Uterus (tissue), 4 donors: Measurements from ENCODE around the gene EFHC1. TPM values are rescaled to one million over a fixed set of nuclear protein-coding genes. Genes with fewer than 3 reads are reported as not detected.

ENCODE experiments used
- DNase-seq, 2 donors: peaks; one replicate each; pipeline ENCODE4 v3.0.0-alpha.2; 2019 to 2020
- H3K27ac ChIP-seq, 2 donors: fragments of 200-600 bp; sonication (generic); 1 replicate in 1 of 2; 2 replicates in 1 of 2; pipeline ENCODE4 v1.5.1; 2016 to 2018
- H3K27me3 ChIP-seq, 2 donors: fragments of 200-600 bp; sonication (generic); one replicate each; pipeline ENCODE4 v1.5.1; 2018 to 2019; ENCODE audit warnings: control low read depth in 1 of 2
- H3K36me3 ChIP-seq, 2 donors: fragments of 200-600 bp; sonication (generic); one replicate each; pipeline ENCODE4 v1.5.1; 2019; ENCODE audit warnings: control low read depth in 1 of 2
- H3K4me1 ChIP-seq, 2 donors: fragments of 200-600 bp; sonication (generic); one replicate each; pipeline ENCODE4 v1.5.1; 2018 to 2019; ENCODE audit warnings: control low read depth in 1 of 2
- H3K4me3 ChIP-seq, 2 donors: fragments of 200-600 bp; sonication (generic); 1 replicate in 1 of 2; 2 replicates in 1 of 2; pipeline ENCODE4 v1.5.1; 2018 to 2019; ENCODE audit warnings: mild to moderate bottlenecking in 1 of 2
- H3K9me3 ChIP-seq, 2 donors: fragments of 200-600 bp; sonication (generic); one replicate each; pipeline ENCODE4 v1.5.1; 2019; ENCODE audit warnings: control low read depth in 1 of 2
- POLR2A ChIP-seq, 2 donors: fragments of 450-650 bp; IDR thresholded peaks; one replicate each; pipeline ENCODE4 v1.6.1; 2016; ENCODE audit warnings: antibody characterized with exemption in 2 of 2, mild to moderate bottlenecking in 1 of 2, moderate library complexity in 1 of 2
- intact Hi-C: fragments of 100-400 bp; cut with DNase I; formaldehyde crosslinking; loops from one replicate; pipeline ENCODE4 v1.15.1; 2023; ENCODE audit warnings: low total_unique reads
- total RNA-seq, 4 donors: library from RNA; depleted of rRNA in 3 of 4; stranded (reverse); fragments of >200 nt in 3 of 4; gene quantifications; one replicate each; pipeline versions ENCODE4 v1.1.0 to v1.2.4, GENCODE V29; 2014 to 2023
- TF ChIP-seq, protein P1 (sequence below), 4 experiments: fragments of 200-600 bp in 2 of 4; fragments of 450-650 bp in 2 of 4; sonication (generic) in 2 of 4; IDR thresholded peaks; one replicate each; pipeline ENCODE4 v1.5.1; 2016 to 2019; ENCODE audit warnings: antibody characterized with exemption in 4 of 4, mild to moderate bottlenecking in 2 of 4, moderate library complexity in 1 of 4
- donor health status: DM: yes; HTN: yes; CAD: no.

Gene EFHC1
- total RNA-seq, 4 donors from 2014 or later: 15.6 to 63.0 (median 29.5) TPM

DNA sequence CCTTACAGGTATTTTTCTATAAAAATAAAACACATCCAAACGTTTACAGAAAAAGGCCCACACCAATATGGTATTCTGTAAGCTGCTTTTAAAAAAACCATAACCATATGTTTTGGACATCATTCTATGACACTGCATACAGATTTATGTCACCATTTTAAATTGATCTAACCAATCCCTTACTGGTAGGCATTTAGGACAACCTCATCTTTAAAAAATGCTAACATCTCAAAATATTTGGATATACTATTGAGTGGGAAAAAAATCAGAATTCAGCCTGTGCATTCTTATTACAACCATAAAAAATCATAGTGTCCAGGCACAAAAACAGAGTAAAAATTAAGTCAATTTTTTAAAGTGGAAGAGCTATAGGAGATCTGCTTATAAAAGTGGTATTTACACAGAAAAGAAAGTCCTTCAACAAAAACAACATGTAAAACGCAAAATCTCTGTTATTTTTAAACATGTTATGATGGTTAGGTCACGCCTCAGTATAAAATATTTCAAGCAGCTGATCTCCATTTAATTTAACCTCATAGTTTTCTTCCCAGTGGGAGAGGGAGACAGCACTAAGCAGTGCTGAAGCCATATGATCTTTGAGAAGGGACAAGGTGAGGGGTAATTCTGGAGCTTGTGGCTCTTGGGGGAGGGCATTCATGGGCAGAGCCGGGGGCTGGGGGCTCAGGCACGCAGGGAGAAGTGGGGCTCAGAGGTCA lies 135.5 kb downstream of the EFHC1 start:
- no peaks in the 10 kb centered on the region for H3K36me3 ChIP-seq
- peak overlapping the region; percentile 25 to 49 for H3K27ac ChIP-seq
- no peaks in the 10 kb centered on the region for H3K9me3 ChIP-seq
- intact Hi-C loops: no loop called here
- no peaks in the 10 kb centered on the region for H3K27me3 ChIP-seq
- H3K4me3 ChIP-seq: no peak overlapping the region
- no peak for DNase-seq
- peaks cover 0 to 14% of the 10 kb centered on the region in 2 donors for H3K4me1 ChIP-seq
- no peak for TF ChIP-seq POLR2A (IDR thresholded peaks at IDR 0.05)
- TF ChIP-seq, protein P1, sequence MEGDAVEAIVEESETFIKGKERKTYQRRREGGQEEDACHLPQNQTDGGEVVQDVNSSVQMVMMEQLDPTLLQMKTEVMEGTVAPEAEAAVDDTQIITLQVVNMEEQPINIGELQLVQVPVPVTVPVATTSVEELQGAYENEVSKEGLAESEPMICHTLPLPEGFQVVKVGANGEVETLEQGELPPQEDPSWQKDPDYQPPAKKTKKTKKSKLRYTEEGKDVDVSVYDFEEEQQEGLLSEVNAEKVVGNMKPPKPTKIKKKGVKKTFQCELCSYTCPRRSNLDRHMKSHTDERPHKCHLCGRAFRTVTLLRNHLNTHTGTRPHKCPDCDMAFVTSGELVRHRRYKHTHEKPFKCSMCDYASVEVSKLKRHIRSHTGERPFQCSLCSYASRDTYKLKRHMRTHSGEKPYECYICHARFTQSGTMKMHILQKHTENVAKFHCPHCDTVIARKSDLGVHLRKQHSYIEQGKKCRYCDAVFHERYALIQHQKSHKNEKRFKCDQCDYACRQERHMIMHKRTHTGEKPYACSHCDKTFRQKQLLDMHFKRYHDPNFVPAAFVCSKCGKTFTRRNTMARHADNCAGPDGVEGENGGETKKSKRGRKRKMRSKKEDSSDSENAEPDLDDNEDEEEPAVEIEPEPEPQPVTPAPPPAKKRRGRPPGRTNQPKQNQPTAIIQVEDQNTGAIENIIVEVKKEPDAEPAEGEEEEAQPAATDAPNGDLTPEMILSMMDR (IDR thresholded peaks at IDR 0.05): no peak

DNA sequence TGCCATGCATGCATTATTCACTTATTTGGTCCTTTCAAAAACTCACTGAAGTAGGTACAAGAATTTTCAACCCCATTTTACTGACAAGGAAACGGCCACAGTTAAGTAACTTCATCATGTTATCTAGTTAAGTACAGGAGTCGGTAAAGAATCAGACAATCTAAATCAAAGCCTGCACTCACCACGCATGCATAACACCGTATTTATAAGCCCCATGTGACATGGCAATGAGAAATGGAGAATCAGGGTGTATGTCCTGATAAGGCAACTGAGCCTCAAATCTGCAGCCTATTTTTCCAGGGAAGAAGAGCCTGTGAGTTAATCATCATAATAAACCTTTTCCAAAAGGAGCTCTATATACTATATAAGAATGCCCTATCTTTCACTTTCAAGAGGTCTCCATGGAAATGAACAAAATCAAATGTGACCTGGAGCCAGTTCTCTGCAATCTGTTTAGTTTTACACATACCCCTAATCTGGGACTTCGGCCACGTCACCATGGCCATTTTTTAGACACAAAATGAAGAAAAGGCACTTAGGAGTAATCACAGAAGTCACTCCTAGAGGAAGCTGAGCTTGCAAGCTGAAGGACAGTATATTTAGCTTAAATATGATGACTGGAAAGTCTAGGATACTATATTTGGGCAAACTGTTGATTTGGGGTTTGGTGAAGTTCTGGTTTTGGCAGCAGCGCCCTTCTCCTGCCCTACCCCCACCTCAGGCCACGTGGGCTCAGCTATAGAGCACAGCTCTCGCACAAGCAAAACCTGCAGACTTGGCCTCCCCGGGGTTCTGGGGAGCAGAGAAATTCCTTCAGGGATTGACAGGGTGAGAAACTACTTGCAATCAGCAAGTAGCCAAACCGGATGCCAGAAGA lies 137.5 kb downstream of the EFHC1 start:
- Histone ChIP-seq H3K36me3 (no peaks in the 10 kb centered on the region), H3K4me3 (no peak overlapping the region), H3K9me3 (no peaks in the 10 kb centered on the region), H3K27ac (peak overlapping the region; percentile 49 to 51), H3K4me1 (peaks cover 0 to 14% of the 10 kb centered on the region in 2 donors), H3K27me3 (no peaks in the 10 kb centered on the region)
- TF ChIP-seq, protein P1 (IDR thresholded peaks at IDR 0.05): no peak
- TF ChIP-seq POLR2A (IDR thresholded peaks at IDR 0.05): no peak
- DNase-seq: no peak
- intact Hi-C loops: no loop called here

GRCh38 chr6:52558266-52559000 lies 138.3 kb downstream of the EFHC1 start:
- peaks cover 0 to 14% of the 10 kb centered on the region in 2 donors for H3K4me1 ChIP-seq
- H3K36me3 ChIP-seq: no peaks in the 10 kb centered on the region
- TF ChIP-seq, protein P1 (IDR thresholded peaks at IDR 0.05): no peak
- TF ChIP-seq POLR2A (IDR thresholded peaks at IDR 0.05): no peak
- intact Hi-C loops: no loop called here
- no peaks in the 10 kb centered on the region for H3K9me3 ChIP-seq
- H3K4me3 ChIP-seq: no peak overlapping the region
- DNase-seq: no peak
- no peaks in the 10 kb centered on the region for H3K27me3 ChIP-seq
- peak overlapping the region; percentile 49 to 51 for H3K27ac ChIP-seq

DNA sequence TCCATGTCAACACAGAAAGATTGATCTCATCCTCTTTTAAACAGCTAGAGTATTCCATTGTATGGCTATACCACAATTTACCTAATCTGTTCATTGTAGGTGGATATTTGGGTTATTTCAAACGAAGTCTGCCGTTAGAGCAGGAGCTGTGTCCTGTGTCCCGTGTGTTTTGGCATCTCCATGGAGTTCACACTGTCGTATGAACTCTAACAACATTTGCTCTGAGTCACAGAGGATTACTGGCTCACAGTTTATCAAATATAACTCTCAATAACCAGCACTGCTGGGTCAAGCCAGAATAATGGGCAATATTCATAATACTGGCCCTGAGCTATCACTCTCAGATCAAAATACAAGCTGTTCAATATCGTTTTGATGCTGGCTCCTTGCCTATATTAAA lies 140.3 kb downstream of the EFHC1 start:
- Histone ChIP-seq H3K27ac (no peak overlapping the region), H3K4me1 (peaks cover 0 to 13% of the 10 kb centered on the region in 2 donors), H3K9me3 (no peaks in the 10 kb centered on the region), H3K36me3 (no peaks in the 10 kb centered on the region), H3K4me3 (no peak overlapping the region), H3K27me3 (no peaks in the 10 kb centered on the region)
- no peak for DNase-seq
- TF ChIP-seq, protein P1 (IDR thresholded peaks at IDR 0.05): no peak
- no peak for TF ChIP-seq POLR2A (IDR thresholded peaks at IDR 0.05)
- intact Hi-C loops: no loop called here
